HepG2 (cell line): ENCODE data around the gene CCSER1. TPM values are rescaled to one million over a fixed set of nuclear protein-coding genes. Genes with fewer than 3 reads are reported as not detected.

Experiments used
- ATAC-seq: fragments of 200-7000 bp; cut with Tn5 transposase; 3 replicates; pipeline ENCODE4 v1.9.1; 2020; ENCODE audit warnings: mild to moderate bottlenecking, moderate library complexity
- BruUV-seq: library from RNA; stranded (reverse); fragments of 400-500 nt; replicated peaks from 2 replicates; lab custom pipeline; 2021; lab: Mats Ljungman, UMichigan
- CTCF ChIA-PET: fragments of 300-600 bp; formaldehyde crosslinking; extraction: SDS; loops from one replicate; lab custom pipeline; 2021; ENCODE audit warnings: low total read pairs, inconsistent platforms, low intra/inter-chr PET ratio; lab: Yijun Ruan, JAX
- POLR2A ChIA-PET: fragments of 350-600 bp; sonication (Branson Sonifier 250); formaldehyde crosslinking; loops from one replicate; lab custom pipeline; 2020; ENCODE audit warnings: antibody characterized with exemption, inconsistent platforms; lab: Yijun Ruan, JAX
- DNase-seq: peaks from one replicate; pipeline ENCODE4 v3.0.0-alpha.2; 2015; ENCODE audit warnings: low spot score
- FAIRE-seq: peaks from 3 replicates; lab custom pipeline; 2011; peaks lifted over from hg19 to GRCh38; lab: Jason Lieb, UNC
- H2AFZ ChIP-seq: one replicate; pipeline ENCODE4 v1.6.1; 2011; ENCODE audit warnings: low read length, inconsistent platforms
- H3K27ac ChIP-seq: fragments of 300-600 bp; 3 replicates; pipeline ENCODE4 v1.8.0; 2011; ENCODE audit warnings: mixed run types, mild to moderate bottlenecking, mixed read lengths, low read length, inconsistent platforms; ENCODE audit not compliant: insufficient read depth; ENCODE audit errors: extremely low read length
- H3K27me3 ChIP-seq, 2 experiments: fragments of 200-600 bp in 1 of 2; 2 replicates in 1 of 2; 3 replicates in 1 of 2; pipeline versions ENCODE4 v1.6.0 to v1.8.0; 2011; ENCODE audit warnings: low read length in 2 of 2, mild to moderate bottlenecking in 2 of 2, moderate library complexity in 2 of 2, inconsistent platforms in 1 of 2; ENCODE audit not compliant: insufficient read depth in 2 of 2, control insufficient read depth in 1 of 2
- H3K36me3 ChIP-seq, 2 experiments: fragments of 200-600 bp in 1 of 2; replicated peaks in 1 of 2; 2 replicates in 1 of 2; 3 replicates in 1 of 2; pipeline versions ENCODE4 v1.5.1 to v1.8.0; 2011; ENCODE audit warnings: low read length in 2 of 2, inconsistent platforms in 1 of 2; ENCODE audit not compliant: insufficient read depth in 2 of 2, control insufficient read depth in 1 of 2
- H3K4me1 ChIP-seq: 2 replicates; pipeline ENCODE4 v1.5.1; 2012; ENCODE audit warnings: low read length, inconsistent platforms; ENCODE audit not compliant: insufficient read depth
- H3K4me2 ChIP-seq: 2 replicates; pipeline ENCODE4 v1.6.0; 2011; ENCODE audit warnings: low read depth, low read length, inconsistent platforms
- H3K4me3 ChIP-seq, 3 experiments: fragments of 200-600 bp in 1 of 3; sonication (generic), shearing (Covaris generic) in 1 of 3; replicated peaks in 1 of 3; 2 replicates each; pipeline ENCODE4 v1.5.1; 2011 to 2016; ENCODE audit warnings: low read length in 3 of 3, inconsistent platforms in 2 of 3, low read depth in 2 of 3, mild to moderate bottlenecking in 2 of 3, control low read depth in 1 of 3, mixed read lengths in 1 of 3; ENCODE audit not compliant: insufficient read depth in 1 of 3
- H3K79me2 ChIP-seq: one replicate; pipeline ENCODE4 v1.6.1; 2011; ENCODE audit warnings: low read length, inconsistent platforms; ENCODE audit not compliant: insufficient read depth
- H3K9ac ChIP-seq: 2 replicates; pipeline ENCODE4 v1.6.0; 2011; ENCODE audit warnings: mild to moderate bottlenecking, low read depth, low read length, inconsistent platforms; ENCODE audit not compliant: insufficient read depth
- H3K9me3 ChIP-seq: 2 replicates; pipeline ENCODE4 v1.5.1; 2012; ENCODE audit warnings: mild to moderate bottlenecking, low read length
- H4K20me1 ChIP-seq: 2 replicates; pipeline ENCODE4 v1.6.0; 2011; ENCODE audit warnings: inconsistent platforms, mild to moderate bottlenecking, low read length, moderate library complexity; ENCODE audit not compliant: insufficient read depth
- GABPA ChIP-seq, 2 experiments: IDR thresholded peaks; 2 replicates each; pipeline ENCODE4 v1.6.1; 2011 to 2016; ENCODE audit warnings: low read depth in 2 of 2, low read length in 1 of 2, missing biosample characterization in 1 of 2, missing genetic modification characterization in 1 of 2
- IKZF1 ChIP-seq: fragments of 450-650 bp; IDR thresholded peaks from 2 replicates; pipeline ENCODE4 v1.7.1; 2016
- IRX3 ChIP-seq: sonication (generic); formaldehyde crosslinking; IDR thresholded peaks from 2 replicates; pipeline ENCODE4 v1.8.1; 2023; ENCODE audit warnings: mild to moderate bottlenecking, low read depth, missing genetic modification reagents, borderline replicate concordance
- JUND ChIP-seq: sonication (generic); formaldehyde crosslinking; IDR thresholded peaks from 2 replicates; pipeline ENCODE4 v1.8.0; 2022; ENCODE audit warnings: mild to moderate bottlenecking, missing genetic modification reagents
- KDM6A ChIP-seq: IDR thresholded peaks from 2 replicates; pipeline ENCODE4 v1.6.1; 2016; ENCODE audit warnings: low read depth
- KMT2A ChIP-seq: sonication (generic); formaldehyde crosslinking; IDR thresholded peaks from 2 replicates; pipeline ENCODE4 v1.4.0; 2020; ENCODE audit warnings: missing genetic modification reagents
- LCORL ChIP-seq, 2 experiments: fragments of 450-650 bp in 1 of 2; sonication (generic) in 1 of 2; formaldehyde crosslinking in 1 of 2; IDR thresholded peaks; 2 replicates each; pipeline versions ENCODE4 v1.5.0 to v1.6.1; 2017 to 2020; ENCODE audit warnings: antibody characterized with exemption in 1 of 2, missing genetic modification reagents in 1 of 2
- MAFG ChIP-seq: sonication (generic); formaldehyde crosslinking; IDR thresholded peaks from 2 replicates; pipeline ENCODE4 v1.5.1; 2020; ENCODE audit warnings: mild to moderate bottlenecking, missing genetic modification reagents
- NFRKB ChIP-seq: fragments of 450-650 bp; IDR thresholded peaks from 2 replicates; pipeline ENCODE4 v1.6.1; 2017
- PHF5A ChIP-seq: IDR thresholded peaks from one replicate; pipeline ENCODE4 v1.6.1; 2018; ENCODE audit warnings: low read depth, missing genetic modification reagents; ENCODE audit not compliant: unreplicated experiment
- SOX5 ChIP-seq: IDR thresholded peaks from 2 replicates; pipeline ENCODE4 v1.6.1; 2016; ENCODE audit warnings: borderline replicate concordance
- ZNF24 ChIP-seq: fragments of 450-650 bp; IDR thresholded peaks from 2 replicates; pipeline ENCODE4 v1.6.1; 2017; ENCODE audit warnings: antibody characterized with exemption, mild to moderate bottlenecking
- ZNF619 ChIP-seq: sonication (generic); formaldehyde crosslinking; IDR thresholded peaks from 2 replicates; pipeline ENCODE4 v1.4.0; 2020; ENCODE audit warnings: mild to moderate bottlenecking, missing genetic modification reagents
- WGBS: methylation state at CpG from one replicate; pipeline ENCODE4 v1.1.6; 2017; ENCODE audit warnings: low lambda C conversion rate; 5-methylcytosine and 5-hydroxymethylcytosine counted together
- in situ Hi-C: cut with HindIII; loops from 2 replicates; pipeline ENCODE4 v1.10.0; 2017; ENCODE audit warnings: low pct_unique_long_range_greater_than_20kb; ENCODE audit not compliant: extremely low pct_ligation_motif_present
- intact Hi-C: fragments of 100-400 bp; cut with micrococcal nuclease; formaldehyde crosslinking; loops from one replicate; pipeline ENCODE4 v1.10.0; 2022; ENCODE audit not compliant: unreplicated experiment
- polyA plus RNA-seq, 8 experiments: library from polyadenylated mRNA; depleted of rRNA in 3 of 8; stranded (reverse) in 7 of 8; unstranded in 1 of 8; fragments of >200 nt; fragmentation: Illumina TruSeq in 4 of 8; extraction: Trizol in 4 of 8; gene quantifications; 2 replicates each; pipeline versions ENCODE4 v1.2.1 to v1.2.3, GENCODE V29; 2011 to 2016; ENCODE audit warnings: low read depth in 4 of 8, missing spikeins in 1 of 8, mixed read lengths in 1 of 8; ENCODE audit not compliant: insufficient read depth in 1 of 8
- total RNA-seq, 5 experiments: library from RNA; depleted of rRNA; stranded (reverse); fragments of >200 nt; fragmentation: Illumina TruSeq; extraction: Trizol; gene quantifications; 2 replicates each; pipeline ENCODE4 v1.2.3, GENCODE V29; 2016; ENCODE audit warnings: low read depth in 1 of 5
- TF ChIP-seq, protein P1 (sequence below): IDR thresholded peaks from 2 replicates; pipeline ENCODE4 v1.4.0; 2020; ENCODE audit warnings: mild to moderate bottlenecking, missing genetic modification reagents
- TF ChIP-seq, protein P2 (sequence below): sonication (generic); formaldehyde crosslinking; IDR thresholded peaks from 2 replicates; pipeline ENCODE4 v1.4.0; 2020; ENCODE audit warnings: missing genetic modification reagents
- TF ChIP-seq, protein P3 (sequence below): sonication (generic); formaldehyde crosslinking; IDR thresholded peaks from 2 replicates; pipeline ENCODE4 v1.4.0; 2020; ENCODE audit warnings: missing genetic modification reagents, mild to moderate bottlenecking, borderline replicate concordance

CCSER1 gene
- total and polyA plus RNA-seq, 2 of the 13 experiments (the other 11 are each of a cell fraction or from before 2014, with no cell fraction given), result not detected

DNA sequence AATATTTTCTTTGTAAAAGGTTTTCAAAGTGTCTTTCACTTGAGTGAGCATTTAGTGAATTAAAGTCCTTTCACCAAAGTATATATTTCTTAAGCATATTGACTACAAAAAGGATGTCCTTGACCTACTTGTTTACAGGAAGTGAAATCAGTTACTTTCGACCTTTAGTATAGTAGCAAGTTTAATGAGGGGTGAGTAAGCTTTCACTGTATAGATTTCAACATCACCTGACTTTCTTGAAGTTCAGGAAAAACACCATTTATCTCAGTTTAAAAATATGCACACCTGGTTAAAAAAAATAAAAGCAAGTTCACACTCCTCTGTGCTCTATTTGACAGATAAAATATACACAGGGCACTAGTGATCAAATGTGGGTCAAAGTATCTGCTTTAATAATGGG, 88.1 kb downstream of the CCSER1 start (continued):
- TF ChIP-seq, protein P1, sequence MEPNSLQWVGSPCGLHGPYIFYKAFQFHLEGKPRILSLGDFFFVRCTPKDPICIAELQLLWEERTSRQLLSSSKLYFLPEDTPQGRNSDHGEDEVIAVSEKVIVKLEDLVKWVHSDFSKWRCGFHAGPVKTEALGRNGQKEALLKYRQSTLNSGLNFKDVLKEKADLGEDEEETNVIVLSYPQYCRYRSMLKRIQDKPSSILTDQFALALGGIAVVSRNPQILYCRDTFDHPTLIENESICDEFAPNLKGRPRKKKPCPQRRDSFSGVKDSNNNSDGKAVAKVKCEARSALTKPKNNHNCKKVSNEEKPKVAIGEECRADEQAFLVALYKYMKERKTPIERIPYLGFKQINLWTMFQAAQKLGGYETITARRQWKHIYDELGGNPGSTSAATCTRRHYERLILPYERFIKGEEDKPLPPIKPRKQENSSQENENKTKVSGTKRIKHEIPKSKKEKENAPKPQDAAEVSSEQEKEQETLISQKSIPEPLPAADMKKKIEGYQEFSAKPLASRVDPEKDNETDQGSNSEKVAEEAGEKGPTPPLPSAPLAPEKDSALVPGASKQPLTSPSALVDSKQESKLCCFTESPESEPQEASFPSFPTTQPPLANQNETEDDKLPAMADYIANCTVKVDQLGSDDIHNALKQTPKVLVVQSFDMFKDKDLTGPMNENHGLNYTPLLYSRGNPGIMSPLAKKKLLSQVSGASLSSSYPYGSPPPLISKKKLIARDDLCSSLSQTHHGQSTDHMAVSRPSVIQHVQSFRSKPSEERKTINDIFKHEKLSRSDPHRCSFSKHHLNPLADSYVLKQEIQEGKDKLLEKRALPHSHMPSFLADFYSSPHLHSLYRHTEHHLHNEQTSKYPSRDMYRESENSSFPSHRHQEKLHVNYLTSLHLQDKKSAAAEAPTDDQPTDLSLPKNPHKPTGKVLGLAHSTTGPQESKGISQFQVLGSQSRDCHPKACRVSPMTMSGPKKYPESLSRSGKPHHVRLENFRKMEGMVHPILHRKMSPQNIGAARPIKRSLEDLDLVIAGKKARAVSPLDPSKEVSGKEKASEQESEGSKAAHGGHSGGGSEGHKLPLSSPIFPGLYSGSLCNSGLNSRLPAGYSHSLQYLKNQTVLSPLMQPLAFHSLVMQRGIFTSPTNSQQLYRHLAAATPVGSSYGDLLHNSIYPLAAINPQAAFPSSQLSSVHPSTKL, result peak; percentile 53; the same call in 1 of the 2 replicates
- TF ChIP-seq NFRKB (no peak), IRX3 (CRISPR knock-in tag) (no peak), GABPA (IDR thresholded peaks at IDR 0.05; ENCODE audit: low read depth, low read length) (no peak), GABPA (CRISPR knock-in tag; IDR thresholded peaks at IDR 0.05; ENCODE audit: low read depth) (peak; percentile 49; the same call in 1 of the 2 replicates), SOX5 (0 out of 2 replicates have a peak, but pooled peaks have one; percentile 18)

DNA sequence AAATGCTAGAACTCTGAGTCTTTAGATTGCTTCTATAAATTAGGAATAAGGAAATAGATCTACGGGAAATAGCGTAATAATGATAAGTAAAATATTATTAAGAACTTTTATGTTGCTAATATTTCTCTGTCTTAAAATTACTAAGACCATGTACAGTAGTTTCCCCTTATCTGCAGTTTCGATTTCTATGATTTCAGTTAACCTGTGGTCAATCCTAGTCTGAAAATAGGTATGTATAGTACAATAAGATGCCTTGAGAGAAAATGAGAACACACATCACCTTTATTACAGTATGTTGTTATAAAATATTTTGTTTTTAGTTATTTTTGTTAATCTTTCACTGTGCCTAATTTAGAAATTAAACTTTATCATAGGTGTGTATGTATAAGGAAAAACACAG, 92.6 kb downstream of the CCSER1 start:
- Histone ChIP-seq H2AFZ (no peak overlapping the region), H3K27me3 (no peaks in the 10 kb centered on the region), H3K9ac (no peak overlapping the region), H3K4me1 (peaks cover 10% of the 10 kb centered on the region), H3K4me2 (no peak overlapping the region), H3K27ac (no peak overlapping the region), H3K79me2 (no peaks in the 10 kb centered on the region), H3K9me3 (no peaks in the 10 kb centered on the region), H3K4me3 (no peak overlapping the region), H3K36me3 (no peaks in the 10 kb centered on the region), H4K20me1 (no peaks in the 10 kb centered on the region)
- DNase-seq (no peak), ATAC-seq (no peak), FAIRE-seq (no peak)
- no TSS peak for BruUV-seq
- WGBS, result 30% methylated on average over 3 of the region's 3 CpGs
- CTCF ChIA-PET, result no interaction called here
- intact Hi-C loops, result no loop called here
- in situ Hi-C loops, result no loop called here
- POLR2A ChIA-PET, result no interaction called here
- no peak for TF ChIP-seq MAFG (CRISPR knock-in tag)
- TF ChIP-seq ZNF24, result no peak
- TF ChIP-seq ZNF619 (CRISPR knock-in tag), result no peak
- TF ChIP-seq, protein P2, sequence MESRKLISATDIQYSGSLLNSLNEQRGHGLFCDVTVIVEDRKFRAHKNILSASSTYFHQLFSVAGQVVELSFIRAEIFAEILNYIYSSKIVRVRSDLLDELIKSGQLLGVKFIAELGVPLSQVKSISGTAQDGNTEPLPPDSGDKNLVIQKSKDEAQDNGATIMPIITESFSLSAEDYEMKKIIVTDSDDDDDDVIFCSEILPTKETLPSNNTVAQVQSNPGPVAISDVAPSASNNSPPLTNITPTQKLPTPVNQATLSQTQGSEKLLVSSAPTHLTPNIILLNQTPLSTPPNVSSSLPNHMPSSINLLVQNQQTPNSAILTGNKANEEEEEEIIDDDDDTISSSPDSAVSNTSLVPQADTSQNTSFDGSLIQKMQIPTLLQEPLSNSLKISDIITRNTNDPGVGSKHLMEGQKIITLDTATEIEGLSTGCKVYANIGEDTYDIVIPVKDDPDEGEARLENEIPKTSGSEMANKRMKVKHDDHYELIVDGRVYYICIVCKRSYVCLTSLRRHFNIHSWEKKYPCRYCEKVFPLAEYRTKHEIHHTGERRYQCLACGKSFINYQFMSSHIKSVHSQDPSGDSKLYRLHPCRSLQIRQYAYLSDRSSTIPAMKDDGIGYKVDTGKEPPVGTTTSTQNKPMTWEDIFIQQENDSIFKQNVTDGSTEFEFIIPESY (CRISPR knock-in tag), result no peak
- TF ChIP-seq KMT2A (CRISPR knock-in tag), result no peak
- TF ChIP-seq IKZF1, result no peak
- TF ChIP-seq KDM6A (CRISPR knock-in tag), result no peak
- no peak for TF ChIP-seq LCORL (IDR thresholded peaks at IDR 0.05)
- no peak for TF ChIP-seq LCORL (CRISPR knock-in tag; IDR thresholded peaks at IDR 0.05)
- TF ChIP-seq, protein P3, sequence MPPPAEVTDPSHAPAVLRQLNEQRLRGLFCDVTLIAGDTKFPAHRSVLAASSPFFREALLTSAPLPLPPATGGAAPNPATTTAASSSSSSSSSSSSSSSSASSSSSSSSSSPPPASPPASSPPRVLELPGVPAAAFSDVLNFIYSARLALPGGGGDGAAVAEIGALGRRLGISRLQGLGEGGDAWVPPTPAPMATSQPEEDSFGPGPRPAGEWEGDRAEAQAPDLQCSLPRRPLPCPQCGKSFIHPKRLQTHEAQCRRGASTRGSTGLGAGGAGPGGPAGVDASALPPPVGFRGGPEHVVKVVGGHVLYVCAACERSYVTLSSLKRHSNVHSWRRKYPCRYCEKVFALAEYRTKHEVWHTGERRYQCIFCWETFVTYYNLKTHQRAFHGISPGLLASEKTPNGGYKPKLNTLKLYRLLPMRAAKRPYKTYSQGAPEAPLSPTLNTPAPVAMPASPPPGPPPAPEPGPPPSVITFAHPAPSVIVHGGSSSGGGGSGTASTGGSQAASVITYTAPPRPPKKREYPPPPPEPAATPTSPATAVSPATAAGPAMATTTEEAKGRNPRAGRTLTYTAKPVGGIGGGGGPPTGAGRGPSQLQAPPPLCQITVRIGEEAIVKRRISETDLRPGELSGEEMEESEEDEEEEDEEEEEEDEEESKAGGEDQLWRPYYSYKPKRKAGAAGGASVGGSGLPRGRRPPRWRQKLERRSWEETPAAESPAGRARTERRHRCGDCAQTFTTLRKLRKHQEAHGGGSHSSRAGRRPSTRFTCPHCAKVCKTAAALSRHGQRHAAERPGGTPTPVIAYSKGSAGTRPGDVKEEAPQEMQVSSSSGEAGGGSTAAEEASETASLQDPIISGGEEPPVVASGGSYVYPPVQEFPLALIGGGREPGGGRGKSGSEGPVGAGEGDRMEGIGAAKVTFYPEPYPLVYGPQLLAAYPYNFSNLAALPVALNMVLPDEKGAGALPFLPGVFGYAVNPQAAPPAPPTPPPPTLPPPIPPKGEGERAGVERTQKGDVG (CRISPR knock-in tag), result no peak
- TF ChIP-seq JUND (CRISPR knock-in tag), result no peak
- TF ChIP-seq PHF5A, result no peak
